Loucy (cell line): Measurements from ENCODE around the gene ZNF500.

Experiments
- H2AFZ ChIP-seq: fragments of 200-600 bp; sonication (generic); 2 replicates; pipeline ENCODE4 v1.6.0; 2016; ENCODE audit warnings: antibody characterized with exemption, mild to moderate bottlenecking, low read length, moderate library complexity
- H3F3A ChIP-seq: fragments of 200-600 bp; 2 replicates; pipeline ENCODE4 v1.6.0; 2016; ENCODE audit warnings: antibody characterized with exemption, low read depth, mild to moderate bottlenecking
- H3K27me3 ChIP-seq: fragments of 200-600 bp; sonication (generic); 2 replicates; pipeline ENCODE4 v1.6.1; 2014; ENCODE audit warnings: low read length, mild to moderate bottlenecking; ENCODE audit not compliant: insufficient read depth, poor library complexity, severe bottlenecking
- H3K36me3 ChIP-seq: fragments of 200-600 bp; sonication (generic); 2 replicates; pipeline ENCODE4 v1.6.1; 2016; ENCODE audit warnings: low read length; ENCODE audit not compliant: insufficient read depth
- H3K4me1 ChIP-seq: fragments of 200-600 bp; sonication (generic); 2 replicates; pipeline ENCODE4 v1.5.1; 2014; ENCODE audit warnings: low read length, mild to moderate bottlenecking; ENCODE audit not compliant: insufficient read depth, poor library complexity, severe bottlenecking
- H3K4me2 ChIP-seq: fragments of 200-600 bp; sonication (generic); 2 replicates; pipeline ENCODE4 v1.6.0; 2014; ENCODE audit warnings: antibody characterized with exemption, low read length, low read depth, mild to moderate bottlenecking; ENCODE audit not compliant: poor library complexity, severe bottlenecking
- H3K4me3 ChIP-seq: fragments of 200-600 bp; sonication (generic); 2 replicates; pipeline ENCODE4 v1.5.1; 2014; ENCODE audit warnings: low read length, mild to moderate bottlenecking, mixed read lengths; ENCODE audit not compliant: poor library complexity, severe bottlenecking
- H3K79me2 ChIP-seq: fragments of 200-600 bp; sonication (generic); 2 replicates; pipeline ENCODE4 v1.6.1; 2014; ENCODE audit warnings: low read length; ENCODE audit not compliant: insufficient read depth
- H3K9ac ChIP-seq: fragments of 200-600 bp; sonication (generic); 2 replicates; pipeline ENCODE4 v1.6.0; 2014; ENCODE audit warnings: mild to moderate bottlenecking, low read depth, low read length, moderate library complexity; ENCODE audit not compliant: poor library complexity, severe bottlenecking
- H3K9me2 ChIP-seq: fragments of 200-600 bp; sonication (generic); replicated peaks from 2 replicates; pipeline ENCODE4 v1.6.1; 2016; ENCODE audit warnings: low read depth, low read length, mixed read lengths
- H3K9me3 ChIP-seq: fragments of 200-600 bp; sonication (generic); 2 replicates; pipeline ENCODE4 v1.6.1; 2014; ENCODE audit warnings: mild to moderate bottlenecking, antibody characterized with exemption, low read length, low read depth; ENCODE audit not compliant: insufficient read depth
- H4K20me1 ChIP-seq: fragments of 200-600 bp; sonication (generic); 2 replicates; pipeline ENCODE4 v1.6.0; 2014; ENCODE audit warnings: antibody characterized with exemption, low read length, mild to moderate bottlenecking; ENCODE audit not compliant: insufficient read depth, poor library complexity, severe bottlenecking
- CTCF ChIP-seq: fragments of 200-600 bp; sonication (generic); conservative IDR thresholded peaks from 2 replicates; pipeline ENCODE4 v1.5.1; 2014; ENCODE audit warnings: mild to moderate bottlenecking, antibody characterized with exemption, low read length
- EZH2phosphoT487 ChIP-seq: fragments of 200-600 bp; IDR thresholded peaks from 2 replicates; pipeline ENCODE4 v1.6.1; 2018; ENCODE audit warnings: antibody characterized with exemption, mild to moderate bottlenecking, moderate library complexity, borderline replicate concordance

Gene ZNF500

GRCh38 chr16:4718466-4718865 is 48.5 kb downstream of the ZNF500 start:
- H3K4me2 ChIP-seq, result no peak overlapping the region
- no peaks in the 10 kb centered on the region for H3K9me2 ChIP-seq
- H3K9ac ChIP-seq, result no peak overlapping the region
- no peaks in the 10 kb centered on the region for H3F3A ChIP-seq
- H3K4me3 ChIP-seq, result no peak overlapping the region
- H3K36me3 ChIP-seq, result no peaks in the 10 kb centered on the region
- no peak for TF ChIP-seq EZH2phosphoT487
- TF ChIP-seq CTCF, result no peak
- H4K20me1 ChIP-seq, result no peaks in the 10 kb centered on the region
- no peaks in the 10 kb centered on the region for H3K9me3 ChIP-seq
- H3K27me3 ChIP-seq, result no peaks in the 10 kb centered on the region
- no peaks in the 10 kb centered on the region for H3K79me2 ChIP-seq
- no peak overlapping the region for H2AFZ ChIP-seq
- no peaks in the 10 kb centered on the region for H3K4me1 ChIP-seq

- Histone ChIP-seq H3K27me3 (no peaks in the 10 kb centered on the region), H3K79me2 (no peaks in the 10 kb centered on the region), H2AFZ (no peak overlapping the region), H3K9me3 (no peaks in the 10 kb centered on the region), H3F3A (no peaks in the 10 kb centered on the region), H3K9me2 (no peaks in the 10 kb centered on the region), H4K20me1 (no peaks in the 10 kb centered on the region), H3K9ac (no peak overlapping the region), H3K36me3 (peaks cover 5% of the 10 kb centered on the region; the same call in 1 of the 2 replicates), H3K4me3 (no peak overlapping the region), H3K4me2 (no peak overlapping the region), H3K4me1 (no peaks in the 10 kb centered on the region)
- TF ChIP-seq CTCF, result no peak
- no peak for TF ChIP-seq EZH2phosphoT487
Measured at GRCh38 chr16:4714996-4715395, 52.0 kb downstream of the ZNF500 start.

GRCh38 chr16:4713663-4714501 is 53.1 kb downstream of the ZNF500 start:
- no peaks in the 10 kb centered on the region for H3K79me2 ChIP-seq
- no peaks in the 10 kb centered on the region for H3K9me2 ChIP-seq
- H3K4me3 ChIP-seq, result no peak overlapping the region
- H2AFZ ChIP-seq, result no peak overlapping the region
- no peaks in the 10 kb centered on the region for H4K20me1 ChIP-seq
- no peaks in the 10 kb centered on the region for H3F3A ChIP-seq
- no peaks in the 10 kb centered on the region for H3K9me3 ChIP-seq
- H3K27me3 ChIP-seq, result no peaks in the 10 kb centered on the region
- TF ChIP-seq EZH2phosphoT487, result no peak
- TF ChIP-seq CTCF, result no peak
- no peaks in the 10 kb centered on the region for H3K4me1 ChIP-seq
- no peak overlapping the region for H3K4me2 ChIP-seq
- H3K9ac ChIP-seq, result no peak overlapping the region
- H3K36me3 ChIP-seq, result peaks cover 8% of the 10 kb centered on the region; the same call in 1 of the 2 replicates
